IMR-90 (cell line): ENCODE results near the gene AKR1C2. TPM values are rescaled to one million over a fixed set of nuclear protein-coding genes. Genes with fewer than 3 reads are reported as not detected.

Experiments used
- ATAC-seq: fragments of 200-7000 bp; cut with Tn5 transposase; 2 replicates; pipeline ENCODE4 v1.9.1; 2020; ENCODE audit warnings: low read depth, mild to moderate bottlenecking, moderate library complexity
- BruUV-seq: library from RNA; stranded (reverse); fragments of 400-500 nt; replicated peaks from 2 replicates; lab custom pipeline; 2021; lab: Mats Ljungman, UMichigan
- CTCF ChIA-PET: fragments of 300-600 bp; formaldehyde crosslinking; extraction: SDS; loops from one replicate; lab custom pipeline; 2021; ENCODE audit warnings: antibody characterized with exemption; lab: Yijun Ruan, JAX
- POLR2A ChIA-PET: fragments of 300-600 bp; sonication (Branson Sonifier 250); formaldehyde crosslinking; loops from one replicate; lab custom pipeline; 2022; ENCODE audit warnings: antibody characterized with exemption; ENCODE audit not compliant: unreplicated experiment; lab: Charles Lee
- DNase-seq: peaks from one replicate; pipeline ENCODE4 v3.0.0; 2013
- H2AFZ ChIP-seq: replicated peaks from 2 replicates; pipeline ENCODE3; 2013; ENCODE audit warnings: low read length, mild to moderate bottlenecking; ENCODE audit not compliant: poor library complexity
- H2AK5ac ChIP-seq: 2 replicates; pipeline ENCODE4 v1.6.1; 2013; ENCODE audit warnings: low read depth, low read length, inconsistent platforms
- H2AK9ac ChIP-seq: replicated peaks from 2 replicates; pipeline ENCODE3; 2013; ENCODE audit warnings: mild to moderate bottlenecking, low read depth, low read length, moderate library complexity; ENCODE audit not compliant: poor library complexity
- H2BK120ac ChIP-seq: 2 replicates; pipeline ENCODE4 v1.6.1; 2013; ENCODE audit warnings: low read depth, low read length, inconsistent platforms
- H2BK15ac ChIP-seq: 3 replicates; pipeline ENCODE4 v1.6.1; 2013; ENCODE audit warnings: low read depth, low read length, inconsistent platforms
- H2BK20ac ChIP-seq: 2 replicates; pipeline ENCODE4 v1.6.1; 2013; ENCODE audit warnings: low read depth, mild to moderate bottlenecking, inconsistent platforms, low read length, moderate library complexity
- H2BK5ac ChIP-seq: 2 replicates; pipeline ENCODE4 v1.6.1; 2013; ENCODE audit warnings: mild to moderate bottlenecking, low read depth, low read length, inconsistent platforms; ENCODE audit not compliant: poor library complexity, severe bottlenecking
- H3K14ac ChIP-seq: replicated peaks from 2 replicates; pipeline ENCODE4 v1.6.1; 2013; ENCODE audit warnings: low read depth, low read length, inconsistent platforms
- H3K18ac ChIP-seq: 2 replicates; pipeline ENCODE4 v1.6.1; 2013; ENCODE audit warnings: low read depth, low read length, control low read depth
- H3K23ac ChIP-seq: 2 replicates; pipeline ENCODE4 v1.6.1; 2013; ENCODE audit warnings: low read depth, low read length, inconsistent platforms
- H3K27ac ChIP-seq: 2 replicates; pipeline ENCODE4 v1.5.1; 2013; ENCODE audit warnings: mild to moderate bottlenecking, control low read depth, low read length; ENCODE audit not compliant: insufficient read depth
- H3K27me3 ChIP-seq: 2 replicates; pipeline ENCODE4 v1.6.1; 2013; ENCODE audit warnings: low read length; ENCODE audit not compliant: control insufficient read depth, insufficient read depth
- H3K36me3 ChIP-seq: 2 replicates; pipeline ENCODE4 v1.6.1; 2013; ENCODE audit warnings: low read length, mixed read lengths; ENCODE audit not compliant: control insufficient read depth, insufficient read depth
- H3K4ac ChIP-seq: 2 replicates; pipeline ENCODE4 v1.6.1; 2013; ENCODE audit warnings: low read depth, low read length, inconsistent platforms
- H3K4me1 ChIP-seq: 2 replicates; pipeline ENCODE4 v1.6.1; 2013; ENCODE audit warnings: low read length, mixed read lengths; ENCODE audit not compliant: control insufficient read depth, insufficient read depth
- H3K4me2 ChIP-seq: 2 replicates; pipeline ENCODE4 v1.6.1; 2013; ENCODE audit warnings: low read depth, mild to moderate bottlenecking, control low read depth, low read length, moderate library complexity
- H3K4me3 ChIP-seq: 2 replicates; pipeline ENCODE4 v1.5.1; 2013; ENCODE audit warnings: low read depth, mild to moderate bottlenecking, control low read depth, low read length, moderate library complexity; ENCODE audit not compliant: insufficient read depth
- H3K56ac ChIP-seq: 2 replicates; pipeline ENCODE4 v1.6.1; 2013; ENCODE audit warnings: low read length, inconsistent platforms; ENCODE audit not compliant: insufficient read depth; ENCODE audit errors: extremely low read depth
- H3K79me1 ChIP-seq, 2 experiments: 2 replicates each; pipeline ENCODE4 v1.6.1; 2013; ENCODE audit warnings: low read length in 2 of 2, inconsistent platforms in 1 of 2, low read depth in 1 of 2
- H3K9ac ChIP-seq: 2 replicates; pipeline ENCODE4 v1.6.1; 2013; ENCODE audit warnings: low read depth, low read length, control low read depth
- H3K9me1 ChIP-seq: 2 replicates; pipeline ENCODE4 v1.6.1; 2013; ENCODE audit warnings: low read length, inconsistent platforms; ENCODE audit not compliant: insufficient read depth
- H3K9me3 ChIP-seq: 2 replicates; pipeline ENCODE4 v1.6.1; 2013; ENCODE audit warnings: low read length; ENCODE audit not compliant: control insufficient read depth, insufficient read depth
- H4K20me1 ChIP-seq: 2 replicates; pipeline ENCODE4 v1.6.1; 2013; ENCODE audit warnings: low read length, inconsistent platforms; ENCODE audit not compliant: insufficient read depth
- H4K5ac ChIP-seq: 2 replicates; pipeline ENCODE4 v1.6.1; 2013; ENCODE audit warnings: mild to moderate bottlenecking, low read depth, low read length, control low read depth
- H4K8ac ChIP-seq, 2 experiments: 2 replicates each; pipeline ENCODE4 v1.6.1; 2013; ENCODE audit warnings: low read depth in 2 of 2, low read length in 2 of 2, control low read depth in 1 of 2, inconsistent platforms in 1 of 2
- H4K91ac ChIP-seq: 2 replicates; pipeline ENCODE4 v1.6.1; 2013; ENCODE audit warnings: low read depth, low read length, inconsistent platforms; ENCODE audit not compliant: insufficient read depth
- BHLHE40 ChIP-seq: fragments of 150-350 bp; IDR thresholded peaks from 2 replicates; pipeline ENCODE4 v1.6.1; 2016; ENCODE audit warnings: mild to moderate bottlenecking, low read depth, low read length
- CEBPB ChIP-seq: IDR thresholded peaks from 2 replicates; pipeline ENCODE4 v1.6.1; 2012; ENCODE audit warnings: low read depth, low read length, improper control_type of control experiment
- CHD1 ChIP-seq: IDR thresholded peaks from 2 replicates; pipeline ENCODE4 v1.6.1; 2012; ENCODE audit warnings: low read depth, low read length, improper control_type of control experiment
- CTCF ChIP-seq: conservative IDR thresholded peaks from 2 replicates; pipeline ENCODE4 v1.5.1; 2012; ENCODE audit warnings: mild to moderate bottlenecking, low read depth, low read length, improper control_type of control experiment
- ELK1 ChIP-seq: fragments of 150-350 bp; IDR thresholded peaks from 2 replicates; pipeline ENCODE4 v1.6.1; 2016; ENCODE audit warnings: low read depth, mild to moderate bottlenecking, low read length, moderate library complexity, borderline replicate concordance
- FOS ChIP-seq: fragments of 150-350 bp; IDR thresholded peaks from 2 replicates; pipeline ENCODE4 v1.6.1; 2016; ENCODE audit warnings: low read depth, low read length
- MAFK ChIP-seq: IDR thresholded peaks from 2 replicates; pipeline ENCODE4 v1.6.1; 2012; ENCODE audit warnings: low read depth, low read length, improper control_type of control experiment
- MAZ ChIP-seq: IDR thresholded peaks from 2 replicates; pipeline ENCODE4 v1.6.1; 2012; ENCODE audit warnings: low read depth, mild to moderate bottlenecking, low read length, improper control_type of control experiment, moderate library complexity, borderline replicate concordance
- MXI1 ChIP-seq: IDR thresholded peaks from 2 replicates; pipeline ENCODE4 v1.6.1; 2012; ENCODE audit warnings: low read depth, mild to moderate bottlenecking, low read length, moderate library complexity, borderline replicate concordance
- NFE2L2 ChIP-seq: fragments of 150-350 bp; IDR thresholded peaks from 2 replicates; pipeline ENCODE4 v1.6.1; 2016; ENCODE audit warnings: low read depth, mild to moderate bottlenecking, low read length
- POLR2A ChIP-seq: IDR thresholded peaks from 2 replicates; pipeline ENCODE4 v1.6.1; 2012; ENCODE audit warnings: mild to moderate bottlenecking, low read depth, low read length
- RAD21 ChIP-seq: IDR thresholded peaks from 2 replicates; pipeline ENCODE4 v1.6.1; 2012; ENCODE audit warnings: low read length, improper control_type of control experiment
- RCOR1 ChIP-seq: IDR thresholded peaks from 2 replicates; pipeline ENCODE4 v1.6.1; 2012; ENCODE audit warnings: mild to moderate bottlenecking, low read length, improper control_type of control experiment; ENCODE audit not compliant: insufficient replicate concordance
- RFX5 ChIP-seq: IDR thresholded peaks from 2 replicates; pipeline ENCODE4 v1.8.0; 2012; ENCODE audit warnings: low read depth, mild to moderate bottlenecking, low read length, moderate library complexity
- SMC3 ChIP-seq: fragments of 150-350 bp; IDR thresholded peaks from 2 replicates; pipeline ENCODE4 v1.6.1; 2016; ENCODE audit warnings: low read depth, mild to moderate bottlenecking, antibody characterized with exemption, low read length, moderate library complexity
- USF2 ChIP-seq: fragments of 150-350 bp; IDR thresholded peaks from 2 replicates; pipeline ENCODE4 v1.6.1; 2017; ENCODE audit warnings: mild to moderate bottlenecking, antibody characterized with exemption, low read length, low read depth
- dilution Hi-C: fragments of 300-500 bp; cut with HindIII; formaldehyde crosslinking; loops from one replicate; pipeline ENCODE4 v1.14.3; 2018; ENCODE audit warnings: low sequenced_read_pairs; ENCODE audit not compliant: unreplicated experiment
- in situ Hi-C: fragments of 300-500 bp; cut with MboI; formaldehyde crosslinking; loops from 3 replicates; pipeline ENCODE4 v1.14.3; 2019; ENCODE audit warnings: low sequenced_read_pairs, inconsistent platforms, mixed read lengths
- intact Hi-C: fragments of 100-400 bp; cut with micrococcal nuclease; formaldehyde crosslinking; loops from 2 replicates; pipeline ENCODE4 v1.10.0; 2022
- polyA plus RNA-seq, 3 experiments: library from polyadenylated mRNA; depleted of rRNA; stranded (reverse); fragments of >200 nt; gene quantifications; 2 replicates each; pipeline ENCODE4 v1.2.3, GENCODE V29; 2012; ENCODE audit warnings: low replicate concordance in 1 of 3
- total RNA-seq: library from RNA; depleted of rRNA; stranded (reverse); fragments of >200 nt; gene quantifications from 2 replicates; pipeline ENCODE4 v1.2.3, GENCODE V29; 2012

The AKR1C2 gene
- total and polyA plus RNA-seq, 2 of the 4 experiments (the other 2 are of a cell fraction): 0.36 to 1.0 TPM

- Histone ChIP-seq H3K79me1 (no peaks in the 10 kb centered on the region), H3K9me3 (no peaks in the 10 kb centered on the region), H3K56ac (no peak overlapping the region), H4K8ac (no peak overlapping the region), H3K4me1 (no peaks in the 10 kb centered on the region), H4K91ac (no peak overlapping the region), H2BK5ac (no peak overlapping the region), H3K27me3 (no peaks in the 10 kb centered on the region), H3K9ac (no peak overlapping the region), H3K4me2 (no peak overlapping the region), H2BK20ac (no peak overlapping the region), H3K9me1 (no peaks in the 10 kb centered on the region), H3K27ac (no peak overlapping the region), H2BK15ac (no peak overlapping the region), H3K18ac (no peak overlapping the region), H2AK9ac (no peak overlapping the region), H2AFZ (no peak overlapping the region), H4K20me1 (no peaks in the 10 kb centered on the region), H3K36me3 (no peaks in the 10 kb centered on the region), H3K23ac (no peak overlapping the region), H3K4me3 (no peak overlapping the region), H2AK5ac (no peak overlapping the region), H4K5ac (no peak overlapping the region), H3K4ac (no peak overlapping the region), H2BK120ac (no peak overlapping the region), H3K14ac (no peak overlapping the region)
- ChIA-PET CTCF (no interaction called here), POLR2A (no interaction called here)
- intact Hi-C loops (no loop called here), in situ Hi-C loops (no loop called here), dilution Hi-C loops (no loop called here)
- no peak for TF ChIP-seq FOS
- TF ChIP-seq POLR2A: no peak
- TF ChIP-seq CHD1: no peak
- TF ChIP-seq MAFK: no peak
- no peak for TF ChIP-seq SMC3
- no peak for TF ChIP-seq USF2
- TF ChIP-seq CTCF: no peak
- TF ChIP-seq ELK1: no peak
- TF ChIP-seq RAD21: no peak
- TF ChIP-seq CEBPB: no peak
- no peak for TF ChIP-seq MAZ
- no peak for TF ChIP-seq BHLHE40
- TF ChIP-seq RFX5: no peak
- no peak for TF ChIP-seq NFE2L2
- no peak for TF ChIP-seq MXI1
- TF ChIP-seq RCOR1: no peak
- BruUV-seq: no TSS peak
- DNase-seq (no peak), ATAC-seq (no peak)
Measured at GRCh38 chr10:4977025-4977424, 26.6 kb downstream of the AKR1C2 start.
